ENCODE data around the gene HGFAC.
A peak's percentile ranks its signal among the peaks of the same experiment; 100 is the strongest.

The HGFAC gene

DNA sequence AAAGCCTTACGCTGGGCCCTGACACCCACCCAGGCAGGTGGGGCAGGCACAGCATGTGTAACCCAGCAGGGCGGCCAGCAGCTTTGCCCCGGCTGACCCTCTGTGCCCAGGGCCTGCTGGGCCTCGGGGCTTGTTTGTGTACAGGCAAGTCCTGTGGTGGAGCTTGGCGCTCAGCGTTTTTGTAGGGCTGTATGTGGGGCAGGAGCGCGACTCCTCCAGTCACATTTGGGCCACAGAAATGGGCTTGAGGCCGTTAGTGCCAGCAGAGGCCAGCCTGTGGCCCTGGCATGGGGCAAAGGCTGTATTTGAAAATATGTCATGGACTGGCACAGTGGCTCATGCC is 14.7 kb upstream of the HGFAC start:
- no peak for DNase-seq

- DNase-seq: no peak
These were observed 13.9 kb upstream of the HGFAC start for GRCh38 chr4:3427706-3428446.

DNA sequence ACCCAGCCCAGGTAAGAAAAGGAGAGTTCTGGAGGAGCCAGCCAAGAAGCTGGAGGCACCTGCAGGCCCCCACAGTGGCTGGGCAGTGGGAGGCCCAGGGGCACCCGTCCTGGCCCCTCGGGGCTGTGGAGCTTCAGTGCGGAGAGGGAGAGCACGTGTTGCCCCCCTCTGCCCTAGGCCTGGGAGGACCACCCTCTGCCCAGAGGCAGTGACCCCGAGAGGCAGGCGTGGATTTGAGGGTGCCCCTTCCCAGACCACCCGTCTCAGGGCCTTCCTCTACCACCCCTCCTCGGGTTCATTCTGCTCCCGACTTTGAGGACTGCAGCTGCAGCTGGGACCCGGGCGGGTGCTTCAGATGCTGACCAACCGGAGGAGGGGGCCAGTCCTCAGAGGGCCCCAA is 12.1 kb upstream of the HGFAC start:
- DNase-seq: no peak

DNA sequence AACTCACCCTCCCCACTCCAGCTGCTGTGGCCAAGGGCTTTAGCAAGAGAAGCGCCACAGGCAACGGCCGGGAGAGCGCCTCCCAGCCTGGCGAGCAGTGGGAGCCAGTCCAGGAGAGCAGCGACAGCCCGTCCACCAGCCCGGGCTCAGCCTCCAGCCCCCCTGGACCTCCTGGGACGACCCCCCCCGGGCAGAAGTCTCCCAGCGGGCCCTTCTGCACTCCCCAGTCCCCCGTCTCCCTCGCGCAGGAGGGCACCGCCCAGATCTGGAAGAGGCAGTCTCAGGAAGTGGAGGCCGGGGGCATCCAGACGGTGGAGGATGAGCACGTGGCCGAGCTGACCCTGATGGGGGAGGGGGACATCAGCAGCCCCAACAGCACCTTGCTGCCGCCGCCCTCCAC is 11.2 kb upstream of the HGFAC start:
- DNase-seq: no peak

- no peak for DNase-seq
These were observed 10.2 kb upstream of the HGFAC start for GRCh38 chr4:3431446-3431993.

DNA sequence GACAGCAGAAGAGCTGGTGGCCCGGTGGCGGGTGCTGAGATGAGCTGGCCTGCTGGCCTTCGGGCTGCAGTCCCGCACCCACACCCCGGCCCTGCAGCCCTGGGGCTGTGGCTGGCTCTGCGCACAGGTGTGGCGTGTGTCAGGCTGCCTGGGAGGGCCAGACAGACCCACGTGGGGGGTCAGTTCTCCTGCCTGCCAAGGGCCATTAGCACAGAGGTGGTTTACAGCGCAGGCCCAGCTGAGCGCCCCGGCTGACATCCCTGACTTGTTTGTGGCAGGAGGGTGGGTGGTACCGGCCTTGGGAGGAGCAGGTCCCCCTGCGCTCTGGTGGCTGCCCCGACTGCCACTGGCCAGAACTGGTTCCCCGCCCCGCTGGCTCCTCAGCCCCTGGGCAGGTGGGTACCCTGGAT is 9.4 kb upstream of the HGFAC start:
- DNase-seq: no peak

DNA sequence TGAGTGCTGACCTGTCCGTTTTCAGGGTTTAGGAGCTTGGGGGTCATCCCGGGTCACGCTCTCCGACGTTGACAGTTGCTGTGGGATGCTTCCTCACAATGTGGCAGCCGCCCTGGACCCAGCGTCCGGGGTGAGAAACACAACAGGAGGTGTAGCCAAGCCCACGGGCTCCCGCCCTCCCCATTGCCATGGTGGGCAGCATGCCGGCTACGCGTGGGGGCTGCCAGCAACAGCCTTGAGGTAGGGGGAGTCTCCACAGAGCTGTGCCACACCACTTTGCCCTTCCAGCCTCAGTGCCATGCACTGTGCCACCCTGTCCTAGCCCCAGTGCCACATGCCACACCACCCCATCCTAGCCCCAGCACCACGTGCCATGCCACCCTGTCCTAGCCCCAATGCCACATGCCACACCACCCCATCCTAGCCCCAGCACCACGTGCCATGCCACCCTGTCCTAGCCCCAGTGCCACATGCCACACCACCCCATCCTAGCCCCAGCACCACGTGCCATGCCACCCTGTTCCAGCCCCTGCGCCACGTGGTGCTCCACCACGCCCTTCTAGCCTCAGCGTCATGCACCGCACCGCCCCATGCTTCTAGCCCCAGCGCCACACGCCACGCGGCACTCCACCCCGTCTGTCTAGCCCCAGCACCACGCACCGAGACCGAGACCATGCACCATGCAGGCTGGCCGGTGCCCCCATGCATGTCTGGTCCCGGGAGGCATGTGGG is 8.5 kb upstream of the HGFAC start:
- DNase-seq: no peak

DNA sequence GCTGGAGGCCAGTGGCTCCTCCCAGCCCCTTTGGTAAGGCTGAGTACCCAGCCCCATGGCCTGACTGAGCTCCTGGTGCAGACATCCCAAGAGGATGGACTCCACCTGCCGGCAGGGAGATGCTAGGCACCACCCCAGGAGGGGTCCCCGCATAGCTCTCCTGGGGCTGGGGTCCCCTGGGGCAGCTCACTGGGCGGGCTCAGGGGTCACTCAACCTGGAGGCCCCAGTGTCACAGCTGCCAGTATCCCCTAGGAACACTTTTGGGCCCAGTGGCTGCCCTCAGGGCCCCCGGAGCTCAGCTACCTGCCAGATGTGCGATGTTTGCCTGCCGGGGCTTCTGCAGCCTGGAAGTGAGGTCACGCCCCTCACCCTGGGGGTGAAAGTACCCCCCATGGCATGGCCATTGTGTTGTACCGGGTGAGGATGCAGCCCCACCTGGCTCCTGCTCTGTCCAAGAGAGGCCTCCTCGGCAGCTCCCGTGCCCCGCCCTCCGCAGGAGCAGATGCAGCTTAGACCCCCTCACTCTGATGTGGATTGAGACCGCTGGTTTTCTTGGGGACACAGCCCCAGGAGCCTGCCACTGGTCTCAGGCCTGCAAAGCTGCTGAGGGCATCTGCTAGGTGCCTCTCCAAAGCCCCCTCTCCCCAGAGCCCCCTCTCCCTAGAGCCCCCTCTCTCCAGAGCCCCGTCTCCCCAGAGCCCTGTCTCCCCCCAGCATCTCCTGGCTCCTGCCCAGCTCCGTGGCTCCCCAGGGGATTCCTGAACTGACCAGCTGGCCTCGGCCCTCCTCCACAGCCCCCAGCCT is 6.7 kb upstream of the HGFAC start:
- DNase-seq: no peak

- DNase-seq: no peak
These were observed 6.1 kb upstream of the HGFAC start for GRCh38 chr4:3435686-3435956.

DNA sequence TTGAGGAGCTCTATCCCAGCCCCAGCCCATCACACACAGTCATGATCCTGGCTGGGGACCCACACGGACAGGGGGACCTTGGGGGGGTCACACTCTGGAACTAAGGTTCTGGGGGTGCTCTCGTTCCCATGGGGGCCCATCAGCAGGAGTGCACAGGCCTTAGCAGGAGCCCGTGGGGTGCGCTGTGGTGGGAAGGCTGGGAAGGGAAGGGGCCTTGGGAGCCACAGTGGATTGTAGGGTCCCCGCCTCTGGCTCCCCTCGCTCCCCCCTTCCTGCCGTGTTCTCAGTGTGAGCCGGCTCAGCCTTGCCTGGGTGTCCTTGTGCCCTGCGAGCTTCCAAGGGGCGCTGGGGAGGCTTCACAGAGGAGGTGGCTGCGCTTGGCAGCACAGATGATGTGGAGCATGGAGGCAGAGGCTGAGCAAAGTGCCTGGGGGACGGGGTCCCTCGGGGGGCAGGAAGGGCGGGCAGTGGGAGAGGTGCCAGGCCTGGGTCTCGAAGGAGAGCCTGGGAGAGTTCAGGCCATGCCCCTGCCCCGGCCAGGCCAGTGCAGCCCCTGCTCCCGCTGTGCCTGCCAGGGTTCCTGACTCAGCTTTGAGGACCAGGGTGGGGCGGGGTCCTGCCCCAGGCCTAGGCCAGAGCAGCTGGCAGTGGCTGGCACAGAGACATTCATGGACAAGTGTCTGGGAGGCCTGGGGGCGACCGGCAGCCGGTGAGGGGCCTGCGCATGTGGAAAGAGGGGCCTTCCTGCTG is 5.5 kb upstream of the HGFAC start:
- no peak for DNase-seq

DNA sequence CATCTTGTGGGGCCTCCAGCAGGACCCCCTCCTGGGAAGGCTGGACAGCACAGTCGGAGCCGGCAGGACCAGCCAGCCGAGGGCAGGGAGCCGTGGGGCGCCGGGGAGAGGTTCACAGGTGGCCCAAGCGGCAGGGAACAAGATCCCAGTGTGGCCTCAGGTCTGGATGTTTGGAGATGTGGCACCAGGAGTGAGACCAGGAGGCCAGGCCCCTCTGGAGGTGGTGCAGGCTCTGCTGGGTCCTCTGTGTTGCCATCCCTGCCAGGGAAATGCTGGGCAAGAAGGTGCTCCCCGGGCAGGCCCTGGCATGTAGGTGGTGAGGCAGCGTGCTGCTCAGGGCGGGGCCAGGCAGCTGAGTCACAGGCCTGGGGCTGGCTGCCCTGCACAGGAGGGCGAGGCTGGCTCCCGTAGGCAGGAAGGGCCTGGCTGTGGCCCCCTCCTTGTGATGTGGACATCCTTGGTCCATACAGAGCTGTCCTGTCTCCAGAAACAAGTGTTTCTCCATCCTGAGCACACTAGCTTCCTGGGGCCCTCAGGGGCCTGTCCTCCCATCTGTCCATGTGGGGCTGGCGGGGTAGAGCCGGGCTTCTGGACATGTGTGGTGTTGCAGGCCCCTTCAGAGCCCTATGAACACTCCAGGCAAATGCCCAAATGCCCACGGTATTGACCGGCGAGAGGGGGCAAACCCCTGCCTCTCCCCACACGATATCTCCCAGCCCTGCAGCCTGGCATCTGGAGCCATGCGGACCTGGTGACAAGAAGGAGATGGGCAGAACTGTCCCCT is 4.8 kb upstream of the HGFAC start:
- no peak for DNase-seq

DNA sequence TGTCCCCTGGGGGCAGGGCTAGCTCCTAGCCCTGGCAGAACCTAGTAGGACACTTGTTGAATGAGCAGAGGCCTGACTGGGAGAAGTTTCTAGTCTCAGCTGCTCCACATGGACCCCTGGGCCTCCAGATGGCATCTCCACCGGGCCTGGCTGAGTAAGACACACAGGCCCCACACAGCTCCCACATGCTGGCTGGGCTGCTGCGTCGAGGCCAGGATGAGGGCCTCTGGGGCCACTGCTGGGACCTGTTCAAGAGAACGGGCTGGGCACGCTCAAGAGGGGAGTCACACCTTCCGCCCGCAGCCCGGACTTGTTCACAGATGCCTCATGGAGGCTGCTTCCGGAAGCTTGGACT is 4.2 kb upstream of the HGFAC start:
- no peak for DNase-seq

DNA sequence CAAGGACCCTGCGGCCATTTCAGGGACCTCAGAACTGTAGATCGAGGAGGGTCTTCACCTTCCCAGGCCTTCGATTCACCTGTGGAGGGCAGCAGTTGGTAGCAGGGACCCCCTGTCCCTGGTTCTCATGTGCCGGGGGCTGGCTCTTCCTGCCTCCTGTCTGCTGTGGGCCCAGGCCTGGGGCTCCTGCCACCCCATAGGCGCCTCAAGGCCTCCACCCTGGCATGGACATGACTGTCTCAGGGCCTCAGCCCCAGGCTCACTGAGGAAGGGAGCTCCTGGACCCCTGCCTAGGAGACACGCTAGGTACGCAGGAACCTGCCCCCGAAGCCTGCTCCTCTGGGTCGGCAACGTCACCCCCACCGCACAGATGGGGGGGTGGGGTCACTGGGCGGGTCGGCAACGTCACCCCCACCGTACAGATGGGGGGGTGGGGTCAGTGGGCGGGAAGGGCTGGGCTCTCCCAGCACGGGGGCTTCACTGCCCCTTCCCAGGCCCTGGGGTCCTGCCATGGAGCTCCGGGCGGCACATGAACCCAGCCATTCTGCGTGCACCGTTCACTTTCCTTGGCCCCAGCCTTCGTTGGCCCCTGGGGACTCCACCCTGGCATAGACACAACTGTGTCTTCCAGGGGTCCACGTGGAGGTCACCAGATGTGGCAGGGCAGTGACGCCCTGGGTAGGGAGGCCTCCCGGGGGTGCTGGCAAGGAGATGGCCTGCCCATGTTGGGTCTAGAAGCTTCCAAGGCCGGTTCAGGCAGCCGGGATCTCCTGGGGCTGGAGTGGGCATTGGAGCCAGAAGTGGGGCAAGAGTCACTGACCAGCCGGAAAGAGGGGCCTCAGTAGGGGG is 3.5 kb upstream of the HGFAC start:
- DNase-seq: no peak

DNA sequence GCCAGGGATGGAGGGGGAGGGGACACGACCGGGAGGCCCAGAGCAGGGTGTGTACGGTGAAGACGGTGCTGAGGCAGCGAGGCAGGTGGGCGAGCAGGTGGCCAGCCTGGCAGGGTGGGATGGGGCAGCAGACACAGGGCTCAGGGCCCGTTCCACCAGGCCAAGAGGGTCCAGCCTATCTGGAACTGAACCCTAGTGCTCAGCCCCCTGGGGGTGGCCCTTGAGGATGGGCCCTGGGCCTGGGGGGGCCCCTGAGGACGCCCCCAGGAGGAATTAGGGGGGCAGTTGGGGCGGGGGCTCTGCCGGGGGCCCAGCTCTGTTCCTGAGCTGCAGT is 3.0 kb upstream of the HGFAC start:
- no peak for DNase-seq

DNA sequence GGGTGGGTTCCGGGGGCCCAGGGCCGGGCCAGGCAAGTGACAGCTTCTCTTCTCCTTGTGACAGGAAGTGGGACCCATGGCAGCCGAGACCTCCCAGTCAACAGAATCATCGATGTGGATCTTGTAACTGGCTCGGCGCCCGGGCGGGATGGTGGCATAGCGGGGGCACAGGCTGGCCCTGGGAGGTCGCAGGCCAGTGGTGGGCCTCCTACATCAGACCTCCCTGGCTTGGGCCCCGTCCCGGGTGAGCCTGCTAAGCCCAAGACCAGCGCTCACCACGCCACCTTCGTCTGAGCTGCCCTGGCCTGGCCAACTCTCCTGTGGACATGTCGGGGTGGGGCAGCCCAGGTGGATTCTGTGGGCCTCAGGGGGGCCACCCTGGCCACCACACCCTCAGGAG is 2.4 kb upstream of the HGFAC start:
- no peak for DNase-seq

DNA sequence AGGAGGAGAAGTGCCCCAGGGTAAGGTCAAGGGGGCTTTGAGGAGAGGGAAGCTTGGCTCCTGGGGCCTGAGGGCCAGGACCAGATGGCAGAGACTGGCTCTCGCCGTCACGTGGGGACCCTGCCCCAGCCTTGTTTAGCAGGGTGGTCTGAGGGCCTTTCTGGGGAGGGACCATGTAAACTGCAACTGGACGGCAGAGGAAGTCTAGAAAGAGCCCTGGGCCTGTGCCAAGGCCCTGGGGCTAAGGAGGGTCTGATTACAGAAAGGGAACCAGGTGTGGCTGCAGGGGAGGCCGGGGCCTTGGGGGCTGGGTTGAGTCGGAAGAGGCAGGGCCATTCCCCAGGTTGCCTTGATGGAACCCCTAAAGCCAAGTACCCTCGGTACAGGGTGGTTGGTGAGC is 1.8 kb upstream of the HGFAC start:
- no peak for DNase-seq

- no peak for DNase-seq
These were observed 728 bp upstream of the HGFAC start for GRCh38 chr4:3440979-3441500.

GRCh38 chr4:3442460-3442958 is 741 bp downstream of the HGFAC start:
- no peak for DNase-seq

DNA sequence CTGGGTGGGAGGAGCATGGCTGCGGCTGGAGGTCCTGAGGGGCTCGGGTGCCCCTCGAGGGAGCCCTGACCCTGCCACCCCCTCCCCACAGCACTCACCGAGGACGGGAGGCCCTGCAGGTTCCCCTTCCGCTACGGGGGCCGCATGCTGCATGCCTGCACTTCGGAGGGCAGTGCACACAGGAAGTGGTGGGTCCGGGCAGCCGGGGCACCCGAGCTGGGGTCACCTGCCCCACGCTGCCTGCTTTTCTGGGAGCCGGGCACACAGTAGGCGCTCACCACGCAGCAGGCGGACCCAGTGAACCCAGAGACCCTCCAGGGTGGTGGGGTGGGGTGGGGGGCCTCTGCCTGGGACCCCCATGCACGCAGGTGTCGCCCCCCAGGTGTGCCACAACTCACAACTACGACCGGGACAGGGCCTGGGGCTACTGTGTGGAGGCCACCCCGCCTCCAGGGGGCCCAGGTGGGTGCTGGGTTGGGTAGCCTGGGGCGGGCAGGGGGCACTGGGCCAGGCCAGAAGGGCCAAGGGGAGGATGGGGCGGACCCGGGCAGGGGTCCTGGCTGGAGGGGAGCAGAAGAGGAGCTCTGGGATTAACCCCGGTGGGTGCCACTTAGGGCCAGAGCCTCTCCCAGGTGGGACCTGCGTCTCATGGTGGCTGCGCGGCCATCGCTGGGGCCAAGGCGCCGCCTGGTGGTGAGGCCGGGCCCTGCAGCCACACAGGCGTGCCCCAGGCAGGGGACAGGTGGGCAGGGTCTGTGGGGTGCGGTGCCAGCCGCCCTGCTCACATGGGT is 1.4 kb downstream of the HGFAC start:
- peak; percentile 46 for DNase-seq

- no peak for DNase-seq
These were observed 2.1 kb downstream of the HGFAC start for GRCh38 chr4:3443750-3444309.
